Stimulated activated CD8-positive, alpha-beta memory T cell treated with anti-CD3 and anti-CD28 coated beads, Interleukin-7, amount 100 ng/mL, for 24 hours (primary cell): ENCODE measurements around the gene ADGRG6.
"Not testable (repeated sequence)": the region's sequence is repeated elsewhere in the genome, so short reads cannot be mapped to it uniquely, and the experiment has no call there.

Source experiments
- DNase-seq: peaks from one replicate; pipeline ENCODE4 v3.0.0-alpha.2; 2020; ENCODE audit warnings: low read depth

ADGRG6 gene

GRCh38 chr6:142301651-142302391 is at the start of gene ADGRG6:
ADGRG6 (plus strand) TSS chr6:142302007; CDS start chr6:142302330, 323 bp downstream.
- DNase-seq = no peak

- no peak for DNase-seq
Observed at GRCh38 chr6:142254513-142254912, 47.3 kb upstream of the ADGRG6 start.

- DNase-seq = no peak
Observed at GRCh38 chr6:142255785-142256184, 46.0 kb upstream of the ADGRG6 start.

DNA sequence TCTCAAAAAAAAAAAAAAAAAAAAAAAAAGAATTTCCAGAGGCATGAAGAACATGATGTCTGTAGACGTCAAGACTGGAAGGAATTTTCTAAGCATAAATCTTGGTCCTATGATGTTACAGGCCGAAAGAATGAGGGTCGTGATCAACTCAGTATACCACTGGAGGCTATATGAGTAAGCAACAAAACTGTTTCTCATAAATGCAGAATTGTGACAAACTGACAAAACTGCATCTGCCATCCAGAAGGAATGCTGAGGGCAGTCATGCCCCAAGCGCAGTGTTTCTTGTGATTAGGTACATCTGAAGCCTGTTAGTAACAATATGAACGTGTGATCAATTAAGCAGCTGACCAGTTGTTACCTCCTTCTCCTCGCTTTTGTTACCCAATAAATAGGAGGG is 43.5 kb upstream of the ADGRG6 start:
- no peak for DNase-seq

DNA sequence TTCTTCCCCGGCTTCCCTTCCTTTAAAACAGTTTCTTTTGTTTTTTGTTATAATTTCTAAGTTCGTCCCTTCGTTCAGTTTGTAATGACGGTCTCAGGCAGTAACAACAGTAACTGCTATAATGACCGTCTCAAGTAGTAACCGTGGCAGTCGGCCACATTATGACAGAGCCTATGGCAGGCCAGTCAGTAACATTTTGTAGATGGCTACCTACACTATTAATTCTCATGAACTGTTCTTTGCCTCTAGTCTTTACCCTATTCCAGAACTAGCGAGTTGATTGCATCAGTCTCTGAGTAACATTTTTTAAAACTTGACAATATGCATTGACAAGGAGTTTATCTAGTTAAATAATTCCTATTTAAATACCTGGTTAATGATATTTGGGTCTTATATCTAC is 43.0 kb upstream of the ADGRG6 start:
- DNase-seq = no peak

DNA sequence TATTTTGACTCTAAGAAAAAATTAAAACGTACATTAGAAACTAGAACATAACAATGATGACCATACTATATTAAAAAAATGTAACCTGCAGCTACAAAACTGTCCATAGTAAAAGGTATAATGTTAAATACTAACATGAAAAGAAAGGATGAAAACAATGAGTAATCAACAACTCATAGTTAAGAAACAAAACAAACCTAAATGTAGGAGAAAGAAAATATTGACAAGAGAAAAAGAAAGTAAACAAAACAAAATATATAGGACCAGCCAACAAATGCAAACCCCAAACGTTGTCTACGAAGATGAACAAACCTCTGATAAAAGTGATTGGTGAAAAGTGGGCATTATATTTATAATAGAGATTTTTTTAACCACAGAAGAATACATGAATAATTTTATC is 41.1 kb upstream of the ADGRG6 start:
- no peak for DNase-seq

DNA sequence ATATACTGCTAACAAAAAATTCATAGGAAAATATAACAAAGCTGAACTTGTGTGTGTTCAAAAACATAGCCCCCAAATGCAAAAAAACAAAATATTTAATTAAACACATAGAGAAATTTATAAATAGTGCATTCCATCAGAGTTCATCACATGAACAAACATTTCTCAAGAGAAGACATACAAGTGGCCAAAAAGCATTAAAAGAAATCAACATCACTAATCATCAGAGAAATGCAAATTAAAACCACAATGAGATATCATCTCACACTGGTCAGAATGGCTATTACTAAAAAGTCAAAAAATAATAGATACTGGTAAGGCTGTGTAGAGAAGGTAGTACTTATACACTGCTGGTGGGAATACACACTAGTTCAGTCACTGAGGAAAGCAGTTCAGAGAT is 39.6 kb upstream of the ADGRG6 start:
- no peak for DNase-seq

GRCh38 chr6:142265476-142265875 is 36.3 kb upstream of the ADGRG6 start:
- DNase-seq = no peak

GRCh38 chr6:142266060-142266459 is 35.7 kb upstream of the ADGRG6 start:
- DNase-seq = no peak

DNA sequence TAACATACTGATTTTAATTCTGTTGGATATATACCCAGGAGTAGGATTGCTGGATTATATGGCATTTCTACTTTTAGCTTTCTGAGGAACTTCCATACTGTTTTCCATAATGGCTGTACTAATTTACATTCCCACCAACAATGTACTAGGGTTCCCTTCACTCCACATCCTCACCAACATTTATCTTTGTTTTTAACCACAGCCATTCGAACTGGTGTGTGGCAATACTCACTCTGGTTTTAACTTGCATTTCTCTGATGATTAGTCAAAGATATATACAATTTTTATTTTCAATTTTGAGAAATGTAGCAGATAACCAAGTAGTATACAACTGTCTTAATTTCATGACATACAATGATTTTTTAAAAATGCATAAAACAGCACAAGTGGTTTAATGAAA is 30.3 kb upstream of the ADGRG6 start:
- DNase-seq = no peak

- no peak for DNase-seq
Observed at GRCh38 chr6:142274656-142275055, 27.2 kb upstream of the ADGRG6 start.

DNA sequence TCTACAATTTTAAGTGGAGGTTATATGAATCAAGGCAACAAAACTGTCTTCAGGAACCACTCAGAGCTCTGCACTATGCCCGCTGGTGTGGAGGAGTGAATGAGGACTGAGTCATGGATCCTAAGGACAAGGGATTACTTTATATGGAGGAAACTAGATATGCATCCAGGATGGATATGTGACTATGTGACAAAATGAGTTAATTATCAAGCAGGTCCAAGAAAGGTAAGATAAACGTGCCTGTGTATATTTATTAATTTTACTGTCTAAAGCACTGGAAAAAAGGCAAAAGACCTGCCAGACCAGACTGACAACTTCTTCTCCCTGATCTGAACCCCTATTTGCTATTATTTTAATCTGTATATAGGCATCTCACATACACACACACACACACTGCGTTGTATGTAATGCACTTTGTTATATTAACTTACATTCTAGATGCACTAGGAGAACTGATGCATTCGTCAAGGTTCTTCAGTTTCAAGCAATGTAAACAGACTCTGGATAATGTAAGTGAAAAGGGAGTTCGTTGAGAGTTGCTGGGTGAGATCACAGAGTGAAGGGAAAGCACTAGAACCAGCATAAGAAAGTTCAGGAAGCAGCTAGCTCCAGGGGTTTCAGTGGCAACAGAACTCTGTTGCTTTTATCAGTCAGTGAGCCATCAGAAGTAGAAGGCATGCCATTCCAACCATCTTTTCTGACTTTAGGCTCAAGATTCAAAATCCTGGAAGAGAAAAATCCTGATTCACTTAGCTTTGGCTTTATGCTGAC is 26.4 kb upstream of the ADGRG6 start:
- no peak for DNase-seq

GRCh38 chr6:142276256-142276655 is 25.6 kb upstream of the ADGRG6 start:
- DNase-seq = no peak

GRCh38 chr6:142279350-142280180 is 22.2 kb upstream of the ADGRG6 start:
- DNase-seq = no peak

GRCh38 chr6:142280265-142280664 is 21.5 kb upstream of the ADGRG6 start:
- no peak for DNase-seq

GRCh38 chr6:142280927-142281326 is 20.9 kb upstream of the ADGRG6 start:
- DNase-seq = no peak

- not testable (repeated sequence) for DNase-seq
Observed at GRCh38 chr6:142283138-142283537, 18.7 kb upstream of the ADGRG6 start.

DNA sequence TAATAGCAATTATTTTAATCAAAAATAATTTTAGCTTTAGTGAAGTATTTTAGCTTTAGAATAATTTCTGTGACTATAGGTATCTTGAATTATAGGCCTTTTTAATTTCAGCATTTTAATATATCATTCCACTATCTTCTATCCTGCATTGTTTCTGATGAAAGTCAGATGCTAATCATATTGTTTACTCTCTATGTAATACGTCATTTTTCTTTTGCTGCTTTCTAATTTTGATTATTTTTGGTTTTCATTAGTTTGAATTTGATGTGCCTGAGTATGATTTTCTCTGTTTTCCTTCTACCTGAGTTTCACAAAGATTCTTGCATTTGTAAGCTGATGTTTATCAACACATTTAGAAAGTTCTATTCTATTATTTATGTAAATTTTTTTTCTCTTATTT is 17.4 kb upstream of the ADGRG6 start:
- no peak for DNase-seq

DNA sequence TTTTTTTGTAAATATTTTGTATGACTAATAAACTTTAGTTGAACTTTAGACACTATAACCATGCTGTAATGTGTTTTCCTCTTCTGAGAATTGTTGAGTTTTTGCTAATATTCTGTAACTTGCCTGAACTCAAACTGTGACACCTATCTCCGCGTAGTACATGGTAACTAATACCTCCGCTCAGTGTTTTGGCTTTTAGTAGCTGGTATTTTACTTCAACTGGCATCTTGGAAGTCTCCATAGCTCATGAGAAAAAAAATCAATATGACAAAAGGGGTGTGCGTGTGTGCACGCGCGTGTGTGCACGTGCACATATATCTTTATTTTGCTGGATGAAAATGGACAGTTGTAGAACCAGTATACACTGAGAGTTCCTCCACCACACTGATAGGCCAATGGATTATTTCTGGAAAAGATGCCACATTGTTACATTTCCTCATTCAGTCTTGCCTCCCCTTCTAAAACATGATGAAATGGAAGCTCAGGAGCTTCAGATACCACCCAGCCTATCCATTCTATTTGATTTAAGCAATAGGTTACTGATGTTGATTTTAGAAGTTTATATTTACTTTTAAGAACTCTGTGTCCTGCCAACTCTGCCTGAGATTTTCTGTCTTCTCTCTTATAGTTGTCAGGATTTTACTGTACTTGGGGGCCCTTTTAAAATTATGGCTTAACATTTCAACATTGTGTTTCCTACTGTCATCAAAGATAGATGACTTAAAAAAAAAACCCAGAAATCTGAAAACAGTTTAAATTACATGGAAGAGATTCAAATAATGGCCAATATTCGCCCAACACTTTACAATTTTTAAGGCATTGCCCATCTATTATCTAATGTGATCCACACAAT is 16.3 kb upstream of the ADGRG6 start:
- no peak for DNase-seq

DNA sequence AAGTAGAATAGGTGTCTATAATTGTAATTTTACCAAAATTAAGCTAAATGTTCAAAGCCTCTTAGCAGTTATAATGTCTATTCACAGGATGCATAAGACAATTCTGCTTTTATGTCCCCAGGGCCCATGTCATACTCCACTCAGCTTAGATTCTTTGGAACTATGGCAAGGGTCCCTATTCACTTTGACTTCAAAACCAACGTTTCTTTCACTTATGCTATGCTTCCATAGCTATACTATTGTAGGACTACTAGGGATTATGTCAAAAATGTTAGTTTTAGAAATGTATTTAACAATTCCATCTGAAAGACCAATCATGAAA is 15.8 kb upstream of the ADGRG6 start:
- DNase-seq = no peak

GRCh38 chr6:142289687-142290086 is 12.1 kb upstream of the ADGRG6 start:
- DNase-seq = no peak

DNA sequence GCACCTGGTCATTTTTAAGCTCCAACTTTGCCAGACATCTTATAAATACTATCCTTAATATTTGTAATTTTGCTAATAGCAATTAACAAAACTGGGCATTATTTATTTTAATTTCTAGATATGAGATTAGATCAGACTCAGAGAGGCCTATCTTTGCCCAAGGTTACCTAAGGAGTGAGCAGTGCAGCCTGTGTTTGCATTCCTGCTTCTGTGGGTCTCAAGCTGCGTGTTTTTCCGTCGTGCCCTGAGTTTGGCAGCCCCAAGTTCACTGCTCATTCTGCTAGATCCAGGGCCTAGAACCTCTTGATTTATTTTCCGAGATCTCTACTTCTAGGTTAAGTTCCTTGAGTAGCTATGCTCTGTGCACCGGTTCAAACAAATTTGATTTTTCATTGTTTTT is 11.0 kb upstream of the ADGRG6 start:
- no peak for DNase-seq
